HG02798 (cell line): ENCODE measurements around the gene GPR18.
A peak's percentile ranks its signal among the peaks of the same experiment; 100 is the strongest.

Source experiments
- ATAC-seq: cut with Tn5 transposase; IDR thresholded peaks from one replicate; pipeline ENCODE4 v1.9.1; 2021; ENCODE audit warnings: mild to moderate bottlenecking; ENCODE audit not compliant: unreplicated experiment, poor library complexity

GPR18 gene

DNA sequence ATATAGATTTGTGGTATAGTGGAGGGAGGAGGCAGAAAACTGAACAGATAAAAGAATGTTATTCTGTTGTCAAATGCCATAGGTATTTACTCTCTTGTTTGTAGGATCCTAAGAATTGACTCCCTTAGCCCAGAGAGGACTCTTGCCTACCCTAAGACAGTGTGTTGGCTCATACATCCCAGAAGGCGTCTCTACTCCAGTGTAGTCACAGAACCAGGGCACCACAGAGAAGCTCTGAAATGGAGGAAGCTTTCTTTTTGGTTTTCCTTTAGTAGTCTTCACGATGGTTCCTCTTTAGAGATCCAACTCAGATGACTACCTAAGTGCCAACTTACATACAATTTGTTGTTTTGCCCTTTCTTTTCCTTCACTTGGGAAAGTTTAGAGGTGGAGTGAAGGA lies 35.0 kb upstream of the GPR18 start:
- ATAC-seq, result no peak

DNA sequence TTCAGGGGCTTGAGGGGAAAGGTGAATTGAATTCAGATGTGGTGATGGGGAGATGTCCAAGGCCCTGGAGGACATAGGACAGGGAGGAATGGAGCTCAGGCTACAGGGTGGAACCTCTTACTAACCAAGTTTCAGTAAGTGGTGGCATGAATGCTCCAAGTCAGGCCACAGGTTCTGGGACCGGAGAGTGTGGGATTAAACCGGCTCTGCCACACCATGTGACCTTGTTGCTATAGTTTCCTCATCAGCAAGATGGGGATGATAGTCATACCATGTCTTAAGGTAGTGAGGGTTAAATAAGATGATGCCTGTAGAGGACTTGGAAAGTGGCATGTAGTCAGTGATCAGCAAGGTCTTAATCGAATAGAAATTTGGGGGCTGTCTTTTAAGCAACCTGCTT lies 32.7 kb upstream of the GPR18 start:
- no peak for ATAC-seq

GRCh38 chr13:99289674-99290337 lies 31.6 kb upstream of the GPR18 start:
- ATAC-seq, result no peak

GRCh38 chr13:99289271-99289670 lies 31.1 kb upstream of the GPR18 start:
- no peak for ATAC-seq

GRCh38 chr13:99288089-99288488 lies 29.9 kb upstream of the GPR18 start:
- peak; percentile 87 for ATAC-seq

- no peak for ATAC-seq
These were observed 29.4 kb upstream of the GPR18 start for GRCh38 chr13:99287551-99287950.

DNA sequence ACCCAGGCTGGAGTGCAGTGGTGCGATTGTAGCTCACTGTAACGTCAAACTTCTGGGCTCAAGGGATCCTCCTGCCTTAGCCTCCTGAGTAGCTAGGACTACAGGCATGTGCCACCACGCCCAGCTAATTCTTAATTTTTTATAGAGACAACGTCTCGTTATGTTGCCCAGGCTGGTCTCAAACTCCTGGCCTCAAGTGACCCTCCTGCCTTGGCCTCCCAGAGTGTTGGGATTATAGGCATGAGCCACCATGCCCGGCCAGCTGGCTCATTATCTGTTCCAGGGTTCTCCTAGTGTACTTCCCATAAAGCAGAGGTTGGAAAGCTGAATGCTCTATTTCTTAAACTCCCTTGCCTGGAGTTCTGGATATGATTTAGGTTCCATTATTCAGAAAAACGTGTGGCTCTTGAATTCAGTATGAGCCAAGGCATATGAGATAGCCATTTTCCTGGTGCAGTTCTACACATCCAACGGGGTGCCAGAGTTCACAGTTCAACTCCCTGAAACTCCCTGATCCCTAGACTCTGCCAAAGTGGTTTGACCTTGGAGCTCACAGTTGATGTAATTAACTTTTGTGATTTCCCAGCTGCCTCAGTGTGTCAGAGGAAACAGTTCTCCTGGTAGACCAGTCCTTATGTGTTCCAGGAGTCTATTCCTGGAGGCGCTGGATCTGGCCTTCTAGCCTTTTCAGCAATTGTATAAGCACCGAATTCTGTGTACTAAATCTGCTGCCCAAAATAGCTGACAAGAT lies 27.4 kb upstream of the GPR18 start:
- no peak for ATAC-seq

- ATAC-seq, result peak; percentile 73
These were observed 24.4 kb upstream of the GPR18 start for GRCh38 chr13:99282264-99283231.

GRCh38 chr13:99281811-99282263 lies 23.7 kb upstream of the GPR18 start:
- ATAC-seq, result peak; percentile 81

GRCh38 chr13:99280166-99280565 lies 22.0 kb upstream of the GPR18 start:
- ATAC-seq, result no peak

DNA sequence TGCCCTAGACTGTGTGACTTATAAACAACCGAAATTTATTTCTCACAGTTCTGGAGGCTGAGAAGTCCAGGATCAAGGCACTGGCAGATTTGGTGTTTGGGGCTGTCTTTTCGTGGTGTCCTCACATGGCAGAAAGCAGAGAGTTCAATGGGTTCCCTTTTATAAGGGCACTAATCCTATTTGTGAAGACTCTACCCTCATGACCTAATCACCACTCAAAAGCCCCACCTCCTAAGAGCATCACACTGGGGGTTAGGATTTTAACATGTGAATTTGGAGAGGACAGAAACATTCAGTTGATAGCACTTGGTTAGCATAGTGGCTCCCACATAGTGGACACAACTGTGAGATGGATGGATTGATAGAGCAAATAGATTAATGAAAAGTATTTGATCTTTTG lies 21.5 kb upstream of the GPR18 start:
- no peak for ATAC-seq

GRCh38 chr13:99278843-99279242 lies 20.7 kb upstream of the GPR18 start:
- ATAC-seq, result no peak

GRCh38 chr13:99278200-99278599 lies 20.0 kb upstream of the GPR18 start:
- ATAC-seq, result no peak

DNA sequence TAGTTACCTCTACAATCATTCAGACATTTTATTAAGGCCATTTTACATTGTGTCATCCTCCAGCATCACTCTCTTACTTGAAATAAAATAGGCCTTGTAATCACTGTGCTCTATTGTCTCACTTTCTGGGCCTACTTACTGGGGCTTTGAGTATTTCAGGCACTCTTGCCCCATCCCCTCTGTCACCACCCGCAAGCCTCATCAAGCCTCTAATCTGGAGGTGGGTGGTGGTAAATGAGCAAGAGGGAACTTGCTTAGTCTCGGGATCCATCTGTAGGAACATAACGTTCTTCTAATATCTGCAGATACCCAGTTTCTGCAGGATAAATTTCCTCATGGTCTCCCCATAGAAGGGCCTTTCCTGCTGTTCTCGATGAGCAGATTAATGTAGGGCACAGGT lies 19.4 kb upstream of the GPR18 start:
- ATAC-seq, result no peak

DNA sequence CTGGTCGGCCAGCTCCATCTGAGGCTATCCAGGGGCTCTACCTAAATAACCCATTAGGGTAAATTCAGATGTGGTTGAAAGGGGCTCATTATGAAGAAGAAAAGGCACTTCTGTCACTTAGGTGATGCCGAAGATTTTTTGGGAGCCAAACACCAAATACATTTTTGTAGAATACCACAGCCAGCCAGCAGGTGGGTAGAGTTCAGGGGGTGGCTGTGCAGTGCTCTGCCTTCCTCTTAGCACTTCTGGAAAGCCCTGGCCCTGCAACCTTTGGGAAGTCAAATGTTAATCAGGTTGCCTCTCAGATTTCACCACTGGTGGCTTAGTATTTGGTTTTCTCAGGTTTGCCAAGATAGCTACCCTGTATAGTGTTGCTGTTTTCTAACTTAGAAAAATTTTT lies 18.5 kb upstream of the GPR18 start:
- ATAC-seq, result no peak

DNA sequence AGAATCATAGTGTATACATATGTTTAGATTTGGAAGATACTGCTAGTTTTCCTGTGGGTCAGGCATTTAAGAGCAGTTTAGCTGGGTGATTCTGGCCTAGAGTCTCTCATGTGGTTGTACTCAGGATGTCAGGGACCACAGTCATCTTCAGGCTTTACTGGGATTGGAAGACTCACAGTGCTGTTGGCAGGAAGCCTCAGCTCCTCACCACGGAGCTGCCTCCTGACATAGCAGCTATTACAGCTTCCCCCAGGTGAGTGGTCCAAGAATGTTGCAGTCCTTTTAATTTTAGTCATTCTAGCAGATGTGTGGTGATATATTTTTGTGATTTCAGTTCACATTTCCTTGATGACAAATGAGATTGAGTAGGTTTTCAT lies 16.9 kb upstream of the GPR18 start:
- ATAC-seq, result no peak

DNA sequence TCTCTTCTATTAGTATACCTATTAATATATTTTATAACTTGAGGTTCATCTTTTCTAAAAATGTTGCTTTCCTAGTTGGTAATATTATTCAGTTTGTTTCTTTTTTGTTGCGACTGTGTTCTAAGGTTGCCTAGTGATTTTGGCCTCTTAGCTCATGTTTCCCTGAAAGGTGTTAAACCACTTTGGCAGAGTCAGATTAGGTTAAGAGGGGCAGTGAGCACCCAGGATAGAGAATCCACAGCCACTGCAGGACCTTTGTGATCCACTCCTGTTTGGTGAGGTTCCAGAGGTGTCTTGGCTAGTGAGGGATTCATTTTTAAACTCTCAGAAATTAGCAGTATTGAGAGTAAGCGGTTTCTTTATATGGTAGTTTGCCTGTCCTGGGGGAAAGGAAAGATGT lies 14.9 kb upstream of the GPR18 start:
- ATAC-seq, result no peak

DNA sequence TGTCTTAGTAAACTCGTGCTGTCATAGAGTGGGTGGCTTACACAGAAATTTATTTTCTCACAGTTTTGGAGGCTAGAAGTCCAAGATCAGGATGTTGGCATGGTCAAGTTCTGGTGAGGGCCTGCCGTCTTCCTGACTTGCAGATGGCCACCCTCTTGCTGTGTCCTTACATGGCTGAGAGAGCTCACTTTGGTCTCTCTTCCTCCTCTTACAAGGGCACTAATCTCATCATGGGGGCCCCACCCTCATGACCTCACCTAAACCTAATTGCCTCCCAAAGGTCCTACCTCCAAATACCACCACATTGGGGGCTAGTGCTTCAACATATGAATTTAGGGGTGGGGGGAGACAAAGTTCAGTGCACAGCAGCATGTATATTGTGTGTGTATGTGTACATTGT lies 14.3 kb upstream of the GPR18 start:
- ATAC-seq, result no peak

GRCh38 chr13:99271249-99271648 lies 13.1 kb upstream of the GPR18 start:
- ATAC-seq, result no peak

GRCh38 chr13:99270518-99270917 lies 12.3 kb upstream of the GPR18 start:
- ATAC-seq, result no peak
